Activated naive CD4-positive, alpha-beta T cell treated with anti-CD3 and anti-CD28 coated beads, Interleukin-2, amount 50 U/mL, for 16 hours (primary cell): ENCODE data around the gene HOMER3.
"Not testable (repeated sequence)": the region's sequence is repeated elsewhere in the genome, so short reads cannot be mapped to it uniquely, and the experiment has no call there.

Experiments used
- DNase-seq: peaks from one replicate; pipeline ENCODE4 v3.0.0-alpha.2; 2020

HOMER3 gene

GRCh38 chr19:18952364-18953003 lies 11.5 kb upstream of the HOMER3 start:
- not testable (repeated sequence) for DNase-seq

- DNase-seq: no peak
Measured at GRCh38 chr19:18951721-18952281, 10.8 kb upstream of the HOMER3 start.

- DNase-seq: no peak
Measured at GRCh38 chr19:18949858-18950257, 8.8 kb upstream of the HOMER3 start.

GRCh38 chr19:18948976-18949356 lies 7.9 kb upstream of the HOMER3 start:
- no peak for DNase-seq

GRCh38 chr19:18948075-18948975 lies 7.3 kb upstream of the HOMER3 start:
- no peak for DNase-seq

GRCh38 chr19:18946918-18947317 lies 5.9 kb upstream of the HOMER3 start:
- DNase-seq: no peak

- no peak for DNase-seq
Measured at GRCh38 chr19:18946335-18946734, 5.3 kb upstream of the HOMER3 start.

- DNase-seq: no peak
Measured at GRCh38 chr19:18945297-18945696, 4.3 kb upstream of the HOMER3 start.

- DNase-seq: no peak
Measured at GRCh38 chr19:18943465-18943864, 2.4 kb upstream of the HOMER3 start.

GRCh38 chr19:18942692-18943091 lies 1.7 kb upstream of the HOMER3 start:
- DNase-seq: no peak

- DNase-seq: no peak
Measured at GRCh38 chr19:18941628-18942354, 774 bp upstream of the HOMER3 start.

GRCh38 chr19:18939922-18940768 lies 872 bp downstream of the HOMER3 start:
- DNase-seq: no peak

- DNase-seq: no peak
Measured at GRCh38 chr19:18939163-18939562, 1.9 kb downstream of the HOMER3 start.

GRCh38 chr19:18933297-18933696 lies 7.7 kb downstream of the HOMER3 start:
- no peak for DNase-seq

- DNase-seq: peak; percentile 87
Measured at GRCh38 chr19:18932216-18932841, 8.7 kb downstream of the HOMER3 start.

GRCh38 chr19:18931316-18932162 lies 9.5 kb downstream of the HOMER3 start:
- no peak for DNase-seq

GRCh38 chr19:18929311-18929710 lies 11.7 kb downstream of the HOMER3 start:
- no peak for DNase-seq

GRCh38 chr19:18928018-18928805 lies 12.8 kb downstream of the HOMER3 start:
- DNase-seq: no peak

GRCh38 chr19:18924684-18925213 lies 16.3 kb downstream of the HOMER3 start:
- no peak for DNase-seq
